ENCODE results near the gene LY6G5C. TPM values are rescaled to one million over a fixed set of nuclear protein-coding genes. Genes with fewer than 3 reads are reported as not detected.

The LY6G5C gene
- total RNA-seq, 2 experiments from 2014 or later: 4.3 to 5.5 TPM

GRCh38 chr6:31701666-31702404 is 21.0 kb upstream of the LY6G5C start:
- ChIA-PET CTCF (interaction anchor here (2.8 kb wide), 1 partner anchor 11 kb away, joined by 9 read pairs; no protein-coding TSS in a partner anchor), POLR2A (interaction anchor here (0.7 to 2.3 kb wide), 5 partner anchors 34 to 160 kb away, joined by 3 to 20 read pairs (median 8); partner anchors contain the start of genes CLIC1, CSNK2B, DDX39B and GPANK1)
- peak overlapping the region; percentile 97 for H3K4me3 Mint-ChIP-seq
- H3K36me3 Mint-ChIP-seq (ENCODE audit: low read depth): peaks cover 31% of the 10 kb centered on the region
- peaks cover 25% of the 10 kb centered on the region for H3K4me1 Mint-ChIP-seq (ENCODE audit: low read depth)
- H3K27me3 Mint-ChIP-seq (ENCODE audit: low read depth): no peaks in the 10 kb centered on the region
- no peak for ATAC-seq
- no peaks in the 10 kb centered on the region for H3K9me3 Mint-ChIP-seq (ENCODE audit: insufficient read depth)
- peak overlapping the region; percentile 95 for H3K27ac Mint-ChIP-seq
- DNase-seq: no peak

GRCh38 chr6:31700740-31701401 is 20.0 kb upstream of the LY6G5C start:
- DNase-seq (no peak), ATAC-seq (no peak)
- peak overlapping the region; percentile 97 for H3K4me3 Mint-ChIP-seq
- H3K36me3 Mint-ChIP-seq (ENCODE audit: low read depth): peaks cover 34% of the 10 kb centered on the region
- H3K4me1 Mint-ChIP-seq (ENCODE audit: low read depth): peaks cover 25% of the 10 kb centered on the region
- H3K27me3 Mint-ChIP-seq (ENCODE audit: low read depth): no peaks in the 10 kb centered on the region
- peak overlapping the region; percentile 58 for H3K27ac Mint-ChIP-seq
- ChIA-PET POLR2A (no interaction called here), CTCF (interaction anchor here (2.2 kb wide), 1 partner anchor 69 kb away, joined by 5 read pairs; no protein-coding TSS in a partner anchor)
- no peaks in the 10 kb centered on the region for H3K9me3 Mint-ChIP-seq (ENCODE audit: insufficient read depth)

GRCh38 chr6:31697555-31697954 is 16.7 kb upstream of the LY6G5C start:
- Mint-ChIP-seq H3K27ac (peak overlapping the region; percentile 31), H3K4me1 (ENCODE audit: low read depth) (peaks cover 19% of the 10 kb centered on the region), H3K4me3 (no peak overlapping the region), H3K27me3 (ENCODE audit: low read depth) (no peaks in the 10 kb centered on the region), H3K36me3 (ENCODE audit: low read depth) (peaks cover 47% of the 10 kb centered on the region), H3K9me3 (ENCODE audit: insufficient read depth) (no peaks in the 10 kb centered on the region)
- ATAC-seq: no peak
- no peak for DNase-seq
- ChIA-PET POLR2A (no interaction called here), CTCF (interaction anchor here (1.0 kb wide), 1 partner anchor 32 kb away, joined by 3 read pairs; no protein-coding TSS in a partner anchor)

- ChIA-PET CTCF (interaction anchor here (1.5 to 3.5 kb wide), 3 partner anchors 10 to 137 kb away, joined by 3 to 7 read pairs (median 5); partner anchors contain the start of gene ABHD16A), POLR2A (interaction anchor here (0.7 to 2.1 kb wide), 3 partner anchors 25 to 46 kb away, joined by 3 to 7 read pairs (median 5); partner anchors contain the start of genes GPANK1 and MSH5)
- DNase-seq (no peak), ATAC-seq (no peak)
- Mint-ChIP-seq H3K36me3 (ENCODE audit: low read depth) (peaks cover 48% of the 10 kb centered on the region), H3K4me1 (ENCODE audit: low read depth) (peaks cover 10% of the 10 kb centered on the region), H3K27me3 (ENCODE audit: low read depth) (no peaks in the 10 kb centered on the region), H3K4me3 (no peak overlapping the region), H3K27ac (no peak overlapping the region), H3K9me3 (ENCODE audit: insufficient read depth) (no peaks in the 10 kb centered on the region)
Measured at GRCh38 chr6:31693535-31693934, 12.7 kb upstream of the LY6G5C start.

- H3K27ac Mint-ChIP-seq: no peak overlapping the region
- ATAC-seq (no peak), DNase-seq (no peak)
- peaks cover 47% of the 10 kb centered on the region for H3K36me3 Mint-ChIP-seq (ENCODE audit: low read depth)
- H3K4me3 Mint-ChIP-seq: no peak overlapping the region
- CTCF ChIA-PET: interaction anchor here (1.5 to 3.5 kb wide), 2 partner anchors 10 to 77 kb away, joined by 3 to 7 read pairs; partner anchors contain the start of gene ABHD16A
- no peaks in the 10 kb centered on the region for H3K9me3 Mint-ChIP-seq (ENCODE audit: insufficient read depth)
- POLR2A ChIA-PET: no interaction called here
- peaks cover 10% of the 10 kb centered on the region for H3K4me1 Mint-ChIP-seq (ENCODE audit: low read depth)
- no peaks in the 10 kb centered on the region for H3K27me3 Mint-ChIP-seq (ENCODE audit: low read depth)
Measured at GRCh38 chr6:31692886-31693285, 12.0 kb upstream of the LY6G5C start.

GRCh38 chr6:31692353-31692752 is 11.5 kb upstream of the LY6G5C start:
- H3K27me3 Mint-ChIP-seq (ENCODE audit: low read depth): no peaks in the 10 kb centered on the region
- peaks cover 46% of the 10 kb centered on the region for H3K36me3 Mint-ChIP-seq (ENCODE audit: low read depth)
- DNase-seq (no peak), ATAC-seq (no peak)
- CTCF ChIA-PET: interaction anchor here (1.5 to 3.5 kb wide), 2 partner anchors 11 to 77 kb away, joined by 3 to 7 read pairs; partner anchors contain the start of gene ABHD16A
- POLR2A ChIA-PET: no interaction called here
- no peak overlapping the region for H3K4me3 Mint-ChIP-seq
- no peak overlapping the region for H3K27ac Mint-ChIP-seq
- H3K4me1 Mint-ChIP-seq (ENCODE audit: low read depth): peaks cover 5% of the 10 kb centered on the region
- H3K9me3 Mint-ChIP-seq (ENCODE audit: insufficient read depth): no peaks in the 10 kb centered on the region

- ChIA-PET POLR2A (interaction anchor here (0.9 to 1.1 kb wide), 2 partner anchors 33 to 268 kb away, joined by 3 to 6 read pairs; partner anchors contain the start of gene SKIC2), CTCF (interaction anchor here (1.9 kb wide), 1 partner anchor 12 kb away, joined by 9 read pairs; the partner anchor contains the start of gene ABHD16A)
- H3K4me1 Mint-ChIP-seq (ENCODE audit: low read depth): peaks cover 4% of the 10 kb centered on the region
- H3K27me3 Mint-ChIP-seq (ENCODE audit: low read depth): no peaks in the 10 kb centered on the region
- ATAC-seq (no peak), DNase-seq (no peak)
- no peak overlapping the region for H3K27ac Mint-ChIP-seq
- no peak overlapping the region for H3K4me3 Mint-ChIP-seq
- H3K9me3 Mint-ChIP-seq (ENCODE audit: insufficient read depth): no peaks in the 10 kb centered on the region
- peaks cover 41% of the 10 kb centered on the region for H3K36me3 Mint-ChIP-seq (ENCODE audit: low read depth)
Measured at GRCh38 chr6:31691564-31692108, 10.8 kb upstream of the LY6G5C start.

GRCh38 chr6:31691078-31691463 is 10.2 kb upstream of the LY6G5C start:
- ATAC-seq (no peak), DNase-seq (no peak)
- no peaks in the 10 kb centered on the region for H3K27me3 Mint-ChIP-seq (ENCODE audit: low read depth)
- no peak overlapping the region for H3K27ac Mint-ChIP-seq
- peaks cover 4% of the 10 kb centered on the region for H3K4me1 Mint-ChIP-seq (ENCODE audit: low read depth)
- POLR2A ChIA-PET: interaction anchor here (0.9 to 1.3 kb wide), 4 partner anchors 12 to 268 kb away, joined by 3 to 6 read pairs (median 4); partner anchors contain the start of genes ABHD16A and SKIC2
- no peak overlapping the region for H3K4me3 Mint-ChIP-seq
- no peaks in the 10 kb centered on the region for H3K9me3 Mint-ChIP-seq (ENCODE audit: insufficient read depth)
- CTCF ChIA-PET: interaction anchor here (1.1 to 1.9 kb wide), 3 partner anchors 12 to 21 kb away, joined by 3 to 9 read pairs (median 7); partner anchors contain the start of genes ABHD16A and LY6G5B
- peaks cover 41% of the 10 kb centered on the region for H3K36me3 Mint-ChIP-seq (ENCODE audit: low read depth)

- H3K27ac Mint-ChIP-seq: no peak overlapping the region
- H3K27me3 Mint-ChIP-seq (ENCODE audit: low read depth): no peaks in the 10 kb centered on the region
- CTCF ChIA-PET: interaction anchor here (0.5 to 1.9 kb wide), 8 partner anchors 9 to 92 kb away, joined by 3 to 9 read pairs (median 3); partner anchors contain the start of genes ABHD16A, LY6G5B and LY6G5C
- POLR2A ChIA-PET: interaction anchor here (0.9 to 1.3 kb wide), 3 partner anchors 13 to 47 kb away, joined by 3 to 4 read pairs (median 3); partner anchors contain the start of gene ABHD16A
- no peaks in the 10 kb centered on the region for H3K9me3 Mint-ChIP-seq (ENCODE audit: insufficient read depth)
- ATAC-seq (no peak), DNase-seq (no peak)
- H3K4me1 Mint-ChIP-seq (ENCODE audit: low read depth): peaks cover 4% of the 10 kb centered on the region
- H3K4me3 Mint-ChIP-seq: no peak overlapping the region
- H3K36me3 Mint-ChIP-seq (ENCODE audit: low read depth): peaks cover 44% of the 10 kb centered on the region
Measured at GRCh38 chr6:31690231-31691077, 9.6 kb upstream of the LY6G5C start.

GRCh38 chr6:31689249-31690110 is 8.6 kb upstream of the LY6G5C start:
- H3K4me3 Mint-ChIP-seq: no peak overlapping the region
- peaks cover 4% of the 10 kb centered on the region for H3K4me1 Mint-ChIP-seq (ENCODE audit: low read depth)
- H3K36me3 Mint-ChIP-seq (ENCODE audit: low read depth): peaks cover 40% of the 10 kb centered on the region
- ATAC-seq (no peak), DNase-seq (no peak)
- ChIA-PET CTCF (interaction anchor here (0.5 to 1.6 kb wide), 7 partner anchors 8 to 91 kb away, joined by 3 to 7 read pairs (median 3); partner anchors contain the start of gene LY6G5C), POLR2A (no interaction called here)
- no peaks in the 10 kb centered on the region for H3K27me3 Mint-ChIP-seq (ENCODE audit: low read depth)
- H3K27ac Mint-ChIP-seq: no peak overlapping the region
- no peaks in the 10 kb centered on the region for H3K9me3 Mint-ChIP-seq (ENCODE audit: insufficient read depth)

All from activated CD8-positive, alpha-beta T cell treated with anti-CD3 and anti-CD28 coated beads, Interleukin-2, amount 10 ng/mL, durations not matched to agents 7 days and 5 days (primary cell).